ENCODE results near the gene RREB1.

Gene RREB1

GRCh38 chr6:7224731-7225130, 117.0 kb downstream of the RREB1 start:
- no peak for DNase-seq (ENCODE audit: low spot score)

GRCh38 chr6:7228662-7229375, 121.1 kb downstream of the RREB1 start:
- DNase-seq (ENCODE audit: low spot score), result no peak

- no peak for DNase-seq (ENCODE audit: low spot score)
Observed at GRCh38 chr6:7229376-7230326, 121.9 kb downstream of the RREB1 start.

- no peak for DNase-seq (ENCODE audit: low spot score)
Observed at GRCh38 chr6:7230327-7230691, 122.5 kb downstream of the RREB1 start.

- DNase-seq (ENCODE audit: low spot score), result no peak
Observed at GRCh38 chr6:7230956-7231713, 123.4 kb downstream of the RREB1 start.

- no peak for DNase-seq (ENCODE audit: low spot score)
Observed at GRCh38 chr6:7232351-7232750, 124.6 kb downstream of the RREB1 start.

GRCh38 chr6:7234547-7234946, 126.8 kb downstream of the RREB1 start:
- DNase-seq (ENCODE audit: low spot score), result no peak

- no peak for DNase-seq (ENCODE audit: low spot score)
Observed at GRCh38 chr6:7235712-7236305, 128.0 kb downstream of the RREB1 start.

- DNase-seq (ENCODE audit: low spot score), result no peak
Observed at GRCh38 chr6:7236306-7237209, 128.8 kb downstream of the RREB1 start.

- DNase-seq (ENCODE audit: low spot score), result no peak
Observed at GRCh38 chr6:7237653-7238188, 130.0 kb downstream of the RREB1 start.

- DNase-seq (ENCODE audit: low spot score), result no peak
Observed at GRCh38 chr6:7238526-7238899, 130.8 kb downstream of the RREB1 start.

GRCh38 chr6:7238900-7239589, 131.3 kb downstream of the RREB1 start:
- peak; percentile 71 for DNase-seq (ENCODE audit: low spot score)

- DNase-seq (ENCODE audit: low spot score), result no peak
Observed at GRCh38 chr6:7239590-7239948, 131.8 kb downstream of the RREB1 start.

GRCh38 chr6:7240351-7240750, 132.6 kb downstream of the RREB1 start:
- DNase-seq (ENCODE audit: low spot score), result no peak

GRCh38 chr6:7241160-7241559, 133.4 kb downstream of the RREB1 start:
- DNase-seq (ENCODE audit: low spot score), result no peak

- no peak for DNase-seq (ENCODE audit: low spot score)
Observed at GRCh38 chr6:7241709-7242645, 134.2 kb downstream of the RREB1 start.

GRCh38 chr6:7242835-7243178, 135.0 kb downstream of the RREB1 start:
- no peak for DNase-seq (ENCODE audit: low spot score)

GRCh38 chr6:7243179-7243981, 135.6 kb downstream of the RREB1 start:
- peak; percentile 68 for DNase-seq (ENCODE audit: low spot score)
